Right lobe of liver (tissue), 6 donors: ENCODE data around the gene BDKRB2. TPM values are rescaled to one million over a fixed set of nuclear protein-coding genes. Genes with fewer than 3 reads are reported as not detected.

Source experiments
- ATAC-seq, 4 donors: fragments of 200-7000 bp; cut with Tn5 transposase; one replicate each; pipeline ENCODE4 v1.9.1; 2020; ENCODE audit warnings: mild to moderate bottlenecking in 4 of 4, moderate library complexity in 4 of 4
- DNase-seq, 3 donors: peaks; one replicate each; pipeline ENCODE4 v3.0.0-alpha.2; 2020
- H3K27ac ChIP-seq, 3 donors: fragments of 200-600 bp; one replicate each; pipeline ENCODE4 v1.8.0; 2022
- H3K27me3 ChIP-seq, 2 donors: fragments of 200-600 bp; one replicate each; pipeline ENCODE4 v1.8.0; 2022
- H3K36me3 ChIP-seq, 4 donors: fragments of 200-600 bp; sonication (generic) in 1 of 4; one replicate each; pipeline versions ENCODE4 v1.5.1 to v1.8.0; 2017 to 2022; ENCODE audit warnings: control low read depth in 1 of 4
- H3K4me1 ChIP-seq, 4 donors: fragments of 200-600 bp; sonication (generic) in 1 of 4; one replicate each; pipeline versions ENCODE4 v1.5.1 to v1.8.0; 2017 to 2022; ENCODE audit warnings: control low read depth in 1 of 4
- H3K4me3 ChIP-seq, 3 donors: fragments of 200-600 bp; one replicate each; pipeline ENCODE4 v1.8.0; 2022
- H3K9me3 ChIP-seq, 4 donors: fragments of 200-600 bp; sonication (generic) in 1 of 4; one replicate each; pipeline versions ENCODE4 v1.5.1 to v1.8.0; 2017 to 2022; ENCODE audit warnings: control low read depth in 1 of 4
- CTCF ChIP-seq, 4 donors: fragments of 200-600 bp in 3 of 4; fragments of 450-650 bp in 1 of 4; IDR thresholded peaks; one replicate each; pipeline versions ENCODE4 v1.5.1 to v1.8.0; 2016 to 2022; ENCODE audit warnings: antibody characterized with exemption in 4 of 4, mild to moderate bottlenecking in 2 of 4
- POLR2A ChIP-seq: fragments of 450-650 bp; IDR thresholded peaks from one replicate; pipeline ENCODE4 v1.6.1; 2017; ENCODE audit warnings: antibody characterized with exemption, mild to moderate bottlenecking
- WGBS: methylation state at CpG from one replicate; pipeline ENCODE4 v1.1.6; 2018; ENCODE audit warnings: low coverage, low lambda C conversion rate; ENCODE audit not compliant: insufficient coverage; ENCODE audit errors: missing lambda C conversion rate; 5-methylcytosine and 5-hydroxymethylcytosine counted together
- intact Hi-C, 2 donors: fragments of 100-400 bp; cut with DNase I; formaldehyde crosslinking; loops; one replicate each; pipeline versions ENCODE4 v1.11.2 to v1.14.1; 2022
- total RNA-seq, 6 experiments: library from RNA; depleted of rRNA in 2 of 6; stranded (reverse); fragments of >200 nt in 2 of 6; fragmentation: NEBNext Ultra II Directional in 3 of 6; extraction: Animal tissue kit (Norgen Biotek cat#: 25700) in 3 of 6; gene quantifications; one replicate each; pipeline versions ENCODE4 v1.1.0 to v1.2.4, GENCODE V29; 2016 to 2023
- donor health status: DM: no; HTN: yes; CAD: no.
- donor health status: DM: no; HTN: no; CAD: no.
- donor health status: DM: no; HTN: no; CAD: no.
- donor health status: DM: no; HTN: yes; CAD: no.
- donor health status: DM: no; HTN: yes; CAD: no.

The BDKRB2 gene
- total RNA-seq, 6 experiments from 2014 or later: 0.07 to 0.60 (median 0.22) TPM

- peaks cover 0 to 11% (median 0%) of the 10 kb centered on the region in 4 donors for H3K4me1 ChIP-seq
- TF ChIP-seq POLR2A: no peak
- TF ChIP-seq CTCF (IDR thresholded peaks at IDR 0.05): no peak
- no peak overlapping the region for H3K27ac ChIP-seq
- no peaks in the 10 kb centered on the region for H3K27me3 ChIP-seq
- H3K36me3 ChIP-seq: no peaks in the 10 kb centered on the region
- H3K9me3 ChIP-seq: no peaks in the 10 kb centered on the region
- 40% methylated on average over 1 of the region's 3 CpGs for WGBS
- intact Hi-C loops: loop anchor here in 1 of 2 donors (5.0 kb wide), 1 partner anchor 165 kb away; no protein-coding TSS in a partner anchor
- ATAC-seq: peak in 3 of 4 donors; percentile 21 to 35 (median 26)
- peak overlapping the region in 1 of 3 donors; percentile 14 for H3K4me3 ChIP-seq
- peak in 1 of 3 donors; percentile 50 for DNase-seq
Measured at GRCh38 chr14:96267336-96267735, 62.7 kb downstream of the BDKRB2 start.

DNA sequence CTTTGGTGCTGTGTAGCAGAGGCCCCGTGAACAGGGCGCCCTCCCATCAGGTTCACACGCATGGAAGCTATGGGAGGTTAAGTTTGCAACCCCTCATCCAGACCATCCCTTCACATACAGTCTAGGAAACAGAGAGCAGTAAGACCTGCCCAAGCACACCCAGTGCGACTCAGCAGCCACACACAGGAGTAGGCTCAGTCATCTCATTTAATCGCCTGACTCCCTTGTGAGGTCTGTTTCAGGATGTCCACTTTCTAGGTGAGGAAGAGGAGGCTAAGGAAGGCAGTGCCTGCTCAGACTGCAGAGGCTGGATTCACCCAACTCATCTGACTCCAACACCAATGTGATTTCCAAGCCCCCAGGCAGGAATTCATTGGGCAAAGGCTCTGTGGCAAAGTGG is 63.3 kb downstream of the BDKRB2 start:
- 70% methylated on average over 2 of the region's 5 CpGs for WGBS
- no peaks in the 10 kb centered on the region for H3K36me3 ChIP-seq
- H3K4me3 ChIP-seq: peak overlapping the region in 1 of 3 donors; percentile 14
- ATAC-seq: peak in 1 of 4 donors; percentile 8
- peaks cover 0 to 11% (median 0%) of the 10 kb centered on the region in 4 donors for H3K4me1 ChIP-seq
- H3K27ac ChIP-seq: no peak overlapping the region
- intact Hi-C loops: loop anchor here in 1 of 2 donors (5.0 kb wide), 1 partner anchor 166 kb away; no protein-coding TSS in a partner anchor
- DNase-seq: no peak
- H3K9me3 ChIP-seq: no peaks in the 10 kb centered on the region
- no peaks in the 10 kb centered on the region for H3K27me3 ChIP-seq
- TF ChIP-seq CTCF (IDR thresholded peaks at IDR 0.05): no peak
- TF ChIP-seq POLR2A: no peak

GRCh38 chr14:96268431-96269358 is 64.1 kb downstream of the BDKRB2 start:
- intact Hi-C loops: loop anchor here in 1 of 2 donors (5.0 kb wide), 1 partner anchor 166 kb away; no protein-coding TSS in a partner anchor
- peak overlapping the region in 1 of 3 donors; percentile 40 for H3K27ac ChIP-seq
- no peaks in the 10 kb centered on the region for H3K27me3 ChIP-seq
- H3K4me3 ChIP-seq: peak overlapping the region in 1 of 3 donors; percentile 14
- DNase-seq (peak in 1 of 3 donors; percentile 70), ATAC-seq (peak; percentile 52 to 80 (median 76))
- TF ChIP-seq CTCF (IDR thresholded peaks at IDR 0.05): no peak
- TF ChIP-seq POLR2A: no peak
- WGBS: 56% methylated on average over 15 of the region's 22 CpGs
- H3K9me3 ChIP-seq: no peaks in the 10 kb centered on the region
- peaks cover 0 to 11% (median 0%) of the 10 kb centered on the region in 4 donors for H3K4me1 ChIP-seq
- no peaks in the 10 kb centered on the region for H3K36me3 ChIP-seq

- TF ChIP-seq CTCF (IDR thresholded peaks at IDR 0.05): no peak
- no peak for TF ChIP-seq POLR2A
- Histone ChIP-seq H3K27ac (peak overlapping the region in 1 of 3 donors; percentile 16), H3K4me3 (no peak overlapping the region), H3K27me3 (no peaks in the 10 kb centered on the region), H3K36me3 (no peaks in the 10 kb centered on the region), H3K9me3 (no peaks in the 10 kb centered on the region), H3K4me1 (peaks cover 0 to 11% (median 0%) of the 10 kb centered on the region in 4 donors)
- intact Hi-C loops: loop anchor here in 1 of 2 donors (5.0 kb wide), 1 partner anchor 167 kb away; no protein-coding TSS in a partner anchor
- ATAC-seq (peak in 2 of 4 donors; percentile 5 to 19), DNase-seq (no peak)
- 86% methylated on average over 10 of the region's 10 CpGs for WGBS
Measured at GRCh38 chr14:96269359-96269710, 64.7 kb downstream of the BDKRB2 start.
